Coronary artery (tissue), 2 donors: ENCODE data around the gene PLOD2.

Source experiments
- DNase-seq: peaks from one replicate; pipeline ENCODE4 v3.0.0-alpha.2; 2017; ENCODE audit warnings: low spot score
- H3K27ac ChIP-seq, 2 donors: fragments of 200-600 bp; sonication (generic); one replicate each; pipeline ENCODE4 v1.5.1; 2016 to 2019
- H3K4me3 ChIP-seq: fragments of 200-600 bp; sonication (generic); 2 replicates; pipeline ENCODE4 v1.5.1; 2016; ENCODE audit warnings: mild to moderate bottlenecking, moderate library complexity
- CTCF ChIP-seq: fragments of 200-600 bp; sonication (generic); IDR thresholded peaks from one replicate; pipeline ENCODE4 v1.5.1; 2019; ENCODE audit warnings: antibody characterized with exemption

PLOD2 gene

DNA sequence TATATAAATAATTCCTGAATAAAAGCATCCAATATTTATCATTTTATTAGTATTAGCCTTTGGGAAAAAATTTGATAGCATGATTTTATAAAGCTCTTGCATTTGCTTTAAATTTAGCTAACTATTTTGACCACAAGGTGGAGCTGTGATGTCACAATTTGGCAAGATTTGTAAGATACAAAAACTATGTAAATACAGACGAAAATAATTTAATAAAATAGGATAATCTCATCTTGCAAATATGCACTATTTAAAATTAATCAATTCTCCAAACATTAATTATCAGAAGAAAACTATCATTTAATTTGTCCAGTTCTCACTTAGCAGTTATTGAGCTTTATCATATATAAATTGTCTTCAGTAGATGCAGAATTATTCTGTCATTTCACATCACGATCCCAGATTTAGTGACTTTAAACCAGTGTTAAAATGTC, 95.4 kb downstream of the PLOD2 start:
- DNase-seq = no peak
- peak; percentile 54 for TF ChIP-seq CTCF
- no peak overlapping the region for H3K4me3 ChIP-seq
- no peak overlapping the region for H3K27ac ChIP-seq

- no peak for DNase-seq
- no peak overlapping the region for H3K27ac ChIP-seq
- no peak for TF ChIP-seq CTCF
These were observed 102.7 kb downstream of the PLOD2 start for GRCh38 chr3:146058241-146058640.

GRCh38 chr3:146052791-146053310, 108.1 kb downstream of the PLOD2 start:
- H3K27ac ChIP-seq = no peak overlapping the region
- no peak for TF ChIP-seq CTCF
- DNase-seq = no peak

More at GRCh38 chr3:146058241-146058640, 102.7 kb downstream of the PLOD2 start:
- H3K4me3 ChIP-seq = no peak overlapping the region

DNA sequence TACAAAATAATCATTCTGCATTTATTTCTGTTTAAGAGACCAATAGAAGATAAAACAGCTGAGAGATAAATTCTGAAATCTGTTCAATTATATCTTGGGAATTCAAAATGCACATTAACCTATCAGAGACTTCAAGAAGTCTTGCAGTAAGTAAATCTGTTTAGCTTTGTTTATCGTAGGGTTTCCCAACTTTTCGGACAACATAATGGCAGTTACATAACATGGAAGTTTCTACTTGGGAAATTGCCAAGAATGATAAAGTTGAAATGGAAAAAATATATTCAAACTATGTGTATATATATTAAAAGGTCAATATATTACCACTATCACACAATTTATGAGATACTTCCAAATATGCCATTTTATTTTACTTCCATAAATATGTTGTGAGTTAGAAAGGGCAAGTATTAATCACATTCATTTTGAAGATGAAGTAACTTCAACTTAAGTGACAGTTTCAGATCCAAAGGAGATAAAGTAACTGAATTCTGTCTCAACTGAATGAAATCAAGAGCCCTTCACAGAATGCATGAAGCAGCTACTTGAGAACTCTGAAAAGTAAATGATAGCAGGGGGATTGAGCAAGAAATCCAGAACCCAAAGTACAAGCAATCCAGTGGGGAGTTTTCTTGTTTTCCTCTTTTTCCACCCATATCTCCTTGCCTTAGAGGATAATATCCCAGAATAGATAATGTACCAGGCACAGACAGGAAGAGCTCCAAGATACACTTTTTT, 108.8 kb downstream of the PLOD2 start:
- Histone ChIP-seq H3K4me3 (no peak overlapping the region), H3K27ac (no peak overlapping the region)
- TF ChIP-seq CTCF = no peak
- DNase-seq = no peak

More at GRCh38 chr3:146052791-146053310, 108.1 kb downstream of the PLOD2 start:
- H3K4me3 ChIP-seq = no peak overlapping the region

- H3K4me3 ChIP-seq = no peak overlapping the region
- no peak overlapping the region for H3K27ac ChIP-seq
- no peak for TF ChIP-seq CTCF
- no peak for DNase-seq
These were observed 110.3 kb downstream of the PLOD2 start for GRCh38 chr3:146050691-146051090.

DNA sequence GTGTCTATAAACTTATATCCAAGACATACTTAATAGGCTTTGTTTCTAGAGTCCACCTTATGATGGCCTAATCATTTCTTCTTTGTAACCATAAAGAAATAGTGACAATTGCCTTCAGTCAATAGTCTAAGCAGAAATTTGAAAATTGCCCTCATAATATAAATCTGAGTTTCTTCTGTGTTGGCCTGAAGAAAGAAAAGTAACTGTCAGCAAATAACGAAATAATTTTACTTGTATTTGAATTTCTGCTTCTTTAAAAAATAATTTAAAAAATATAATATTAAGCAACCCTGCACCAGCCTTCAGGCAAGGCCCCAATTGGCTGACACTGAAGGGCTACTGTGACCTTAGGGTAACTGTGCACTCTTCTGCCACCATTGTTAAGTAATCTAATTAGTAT, 113.5 kb downstream of the PLOD2 start:
- Histone ChIP-seq H3K27ac (no peak overlapping the region), H3K4me3 (no peak overlapping the region)
- no peak for DNase-seq
- TF ChIP-seq CTCF = no peak

GRCh38 chr3:146044046-146044445, 116.9 kb downstream of the PLOD2 start:
- TF ChIP-seq CTCF = no peak
- H3K4me3 ChIP-seq = no peak overlapping the region
- no peak for DNase-seq
- no peak overlapping the region for H3K27ac ChIP-seq
